Loucy (cell line): ENCODE data around the gene F2RL3.

ENCODE experiments used
- H2AFZ ChIP-seq: fragments of 200-600 bp; sonication (generic); 2 replicates; pipeline ENCODE4 v1.6.0; 2016; ENCODE audit warnings: antibody characterized with exemption, mild to moderate bottlenecking, low read length, moderate library complexity
- H3F3A ChIP-seq: fragments of 200-600 bp; 2 replicates; pipeline ENCODE4 v1.6.0; 2016; ENCODE audit warnings: antibody characterized with exemption, low read depth, mild to moderate bottlenecking
- H3K27me3 ChIP-seq: fragments of 200-600 bp; sonication (generic); 2 replicates; pipeline ENCODE4 v1.6.1; 2014; ENCODE audit warnings: low read length, mild to moderate bottlenecking; ENCODE audit not compliant: insufficient read depth, poor library complexity, severe bottlenecking
- H3K36me3 ChIP-seq: fragments of 200-600 bp; sonication (generic); 2 replicates; pipeline ENCODE4 v1.6.1; 2016; ENCODE audit warnings: low read length; ENCODE audit not compliant: insufficient read depth
- H3K4me1 ChIP-seq: fragments of 200-600 bp; sonication (generic); 2 replicates; pipeline ENCODE4 v1.5.1; 2014; ENCODE audit warnings: low read length, mild to moderate bottlenecking; ENCODE audit not compliant: insufficient read depth, poor library complexity, severe bottlenecking
- H3K4me2 ChIP-seq: fragments of 200-600 bp; sonication (generic); 2 replicates; pipeline ENCODE4 v1.6.0; 2014; ENCODE audit warnings: antibody characterized with exemption, low read length, low read depth, mild to moderate bottlenecking; ENCODE audit not compliant: poor library complexity, severe bottlenecking
- H3K4me3 ChIP-seq: fragments of 200-600 bp; sonication (generic); 2 replicates; pipeline ENCODE4 v1.5.1; 2014; ENCODE audit warnings: low read length, mild to moderate bottlenecking, mixed read lengths; ENCODE audit not compliant: poor library complexity, severe bottlenecking
- H3K79me2 ChIP-seq: fragments of 200-600 bp; sonication (generic); 2 replicates; pipeline ENCODE4 v1.6.1; 2014; ENCODE audit warnings: low read length; ENCODE audit not compliant: insufficient read depth
- H3K9ac ChIP-seq: fragments of 200-600 bp; sonication (generic); 2 replicates; pipeline ENCODE4 v1.6.0; 2014; ENCODE audit warnings: mild to moderate bottlenecking, low read depth, low read length, moderate library complexity; ENCODE audit not compliant: poor library complexity, severe bottlenecking
- H3K9me2 ChIP-seq: fragments of 200-600 bp; sonication (generic); replicated peaks from 2 replicates; pipeline ENCODE4 v1.6.1; 2016; ENCODE audit warnings: low read depth, low read length, mixed read lengths
- H3K9me3 ChIP-seq: fragments of 200-600 bp; sonication (generic); 2 replicates; pipeline ENCODE4 v1.6.1; 2014; ENCODE audit warnings: mild to moderate bottlenecking, antibody characterized with exemption, low read length, low read depth; ENCODE audit not compliant: insufficient read depth
- H4K20me1 ChIP-seq: fragments of 200-600 bp; sonication (generic); 2 replicates; pipeline ENCODE4 v1.6.0; 2014; ENCODE audit warnings: antibody characterized with exemption, low read length, mild to moderate bottlenecking; ENCODE audit not compliant: insufficient read depth, poor library complexity, severe bottlenecking
- CTCF ChIP-seq: fragments of 200-600 bp; sonication (generic); conservative IDR thresholded peaks from 2 replicates; pipeline ENCODE4 v1.5.1; 2014; ENCODE audit warnings: mild to moderate bottlenecking, antibody characterized with exemption, low read length
- EZH2phosphoT487 ChIP-seq: fragments of 200-600 bp; IDR thresholded peaks from 2 replicates; pipeline ENCODE4 v1.6.1; 2018; ENCODE audit warnings: antibody characterized with exemption, mild to moderate bottlenecking, moderate library complexity, borderline replicate concordance

F2RL3 gene

GRCh38 chr19:16847430-16847829, 41.4 kb upstream of the F2RL3 start:
- H3K4me2 ChIP-seq = no peak overlapping the region
- no peaks in the 10 kb centered on the region for H3K27me3 ChIP-seq
- no peaks in the 10 kb centered on the region for H3K9me2 ChIP-seq
- no peak for TF ChIP-seq EZH2phosphoT487
- no peak for TF ChIP-seq CTCF
- no peak overlapping the region for H2AFZ ChIP-seq
- H3K9ac ChIP-seq = no peak overlapping the region
- no peak overlapping the region for H3K4me3 ChIP-seq
- H3K9me3 ChIP-seq = no peaks in the 10 kb centered on the region
- peaks cover 79% of the 10 kb centered on the region; the same call in 1 of the 2 replicates for H3K36me3 ChIP-seq
- H3F3A ChIP-seq = no peaks in the 10 kb centered on the region
- no peaks in the 10 kb centered on the region for H3K79me2 ChIP-seq
- no peaks in the 10 kb centered on the region for H4K20me1 ChIP-seq
- no peaks in the 10 kb centered on the region for H3K4me1 ChIP-seq

GRCh38 chr19:16849168-16849567, 39.6 kb upstream of the F2RL3 start:
- Histone ChIP-seq H3K4me2 (no peak overlapping the region), H4K20me1 (no peaks in the 10 kb centered on the region), H3K4me3 (no peak overlapping the region), H3K79me2 (no peaks in the 10 kb centered on the region), H2AFZ (no peak overlapping the region), H3K9me2 (no peaks in the 10 kb centered on the region), H3K9ac (no peak overlapping the region), H3K4me1 (no peaks in the 10 kb centered on the region), H3K27me3 (no peaks in the 10 kb centered on the region), H3K36me3 (peaks cover 85% of the 10 kb centered on the region; the same call in 1 of the 2 replicates), H3F3A (no peaks in the 10 kb centered on the region), H3K9me3 (no peaks in the 10 kb centered on the region)
- no peak for TF ChIP-seq EZH2phosphoT487
- TF ChIP-seq CTCF = no peak

GRCh38 chr19:16850133-16850532, 38.7 kb upstream of the F2RL3 start:
- no peak overlapping the region for H3K4me2 ChIP-seq
- TF ChIP-seq CTCF (no peak), EZH2phosphoT487 (no peak)
- H3K4me3 ChIP-seq = no peak overlapping the region

More at GRCh38 chr19:16850133-16850532, 38.7 kb upstream of the F2RL3 start:
- Histone ChIP-seq H3K4me1 (no peaks in the 10 kb centered on the region), H3K27me3 (no peaks in the 10 kb centered on the region), H3F3A (no peaks in the 10 kb centered on the region), H3K9me3 (no peaks in the 10 kb centered on the region), H3K9me2 (no peaks in the 10 kb centered on the region), H3K79me2 (no peaks in the 10 kb centered on the region), H2AFZ (no peak overlapping the region), H3K9ac (no peak overlapping the region), H3K36me3 (peaks cover 81% of the 10 kb centered on the region; the same call in 1 of the 2 replicates), H4K20me1 (no peaks in the 10 kb centered on the region)
